HepG2 (cell line): ENCODE results near the gene CEP120. TPM values are rescaled to one million over a fixed set of nuclear protein-coding genes. Genes with fewer than 3 reads are reported as not detected.

Source experiments
- ATAC-seq: fragments of 200-7000 bp; cut with Tn5 transposase; 3 replicates; pipeline ENCODE4 v1.9.1; 2020; ENCODE audit warnings: mild to moderate bottlenecking, moderate library complexity
- BruUV-seq: library from RNA; stranded (reverse); fragments of 400-500 nt; replicated peaks from 2 replicates; lab custom pipeline; 2021; lab: Mats Ljungman, UMichigan
- CTCF ChIA-PET: fragments of 300-600 bp; formaldehyde crosslinking; extraction: SDS; loops from one replicate; lab custom pipeline; 2021; ENCODE audit warnings: low total read pairs, inconsistent platforms, low intra/inter-chr PET ratio; lab: Yijun Ruan, JAX
- POLR2A ChIA-PET: fragments of 350-600 bp; sonication (Branson Sonifier 250); formaldehyde crosslinking; loops from one replicate; lab custom pipeline; 2020; ENCODE audit warnings: antibody characterized with exemption, inconsistent platforms; lab: Yijun Ruan, JAX
- DNase-seq: peaks from one replicate; pipeline ENCODE4 v3.0.0-alpha.2; 2015; ENCODE audit warnings: low spot score
- FAIRE-seq: peaks from 3 replicates; lab custom pipeline; 2011; peaks lifted over from hg19 to GRCh38; lab: Jason Lieb, UNC
- H2AFZ ChIP-seq: one replicate; pipeline ENCODE4 v1.6.1; 2011; ENCODE audit warnings: low read length, inconsistent platforms
- H3K27ac ChIP-seq: fragments of 300-600 bp; 3 replicates; pipeline ENCODE4 v1.8.0; 2011; ENCODE audit warnings: mixed run types, mild to moderate bottlenecking, mixed read lengths, low read length, inconsistent platforms; ENCODE audit not compliant: insufficient read depth; ENCODE audit errors: extremely low read length
- H3K27me3 ChIP-seq, 2 experiments: fragments of 200-600 bp in 1 of 2; 2 replicates in 1 of 2; 3 replicates in 1 of 2; pipeline versions ENCODE4 v1.6.0 to v1.8.0; 2011; ENCODE audit warnings: low read length in 2 of 2, mild to moderate bottlenecking in 2 of 2, moderate library complexity in 2 of 2, inconsistent platforms in 1 of 2; ENCODE audit not compliant: insufficient read depth in 2 of 2, control insufficient read depth in 1 of 2
- H3K36me3 ChIP-seq, 2 experiments: fragments of 200-600 bp in 1 of 2; replicated peaks in 1 of 2; 2 replicates in 1 of 2; 3 replicates in 1 of 2; pipeline versions ENCODE4 v1.5.1 to v1.8.0; 2011; ENCODE audit warnings: low read length in 2 of 2, inconsistent platforms in 1 of 2; ENCODE audit not compliant: insufficient read depth in 2 of 2, control insufficient read depth in 1 of 2
- H3K4me1 ChIP-seq: 2 replicates; pipeline ENCODE4 v1.5.1; 2012; ENCODE audit warnings: low read length, inconsistent platforms; ENCODE audit not compliant: insufficient read depth
- H3K4me2 ChIP-seq: 2 replicates; pipeline ENCODE4 v1.6.0; 2011; ENCODE audit warnings: low read depth, low read length, inconsistent platforms
- H3K4me3 ChIP-seq, 3 experiments: fragments of 200-600 bp in 1 of 3; sonication (generic), shearing (Covaris generic) in 1 of 3; replicated peaks in 1 of 3; 2 replicates each; pipeline ENCODE4 v1.5.1; 2011 to 2016; ENCODE audit warnings: low read length in 3 of 3, inconsistent platforms in 2 of 3, low read depth in 2 of 3, mild to moderate bottlenecking in 2 of 3, control low read depth in 1 of 3, mixed read lengths in 1 of 3; ENCODE audit not compliant: insufficient read depth in 1 of 3
- H3K79me2 ChIP-seq: one replicate; pipeline ENCODE4 v1.6.1; 2011; ENCODE audit warnings: low read length, inconsistent platforms; ENCODE audit not compliant: insufficient read depth
- H3K9ac ChIP-seq: 2 replicates; pipeline ENCODE4 v1.6.0; 2011; ENCODE audit warnings: mild to moderate bottlenecking, low read depth, low read length, inconsistent platforms; ENCODE audit not compliant: insufficient read depth
- H3K9me3 ChIP-seq: 2 replicates; pipeline ENCODE4 v1.5.1; 2012; ENCODE audit warnings: mild to moderate bottlenecking, low read length
- H4K20me1 ChIP-seq: 2 replicates; pipeline ENCODE4 v1.6.0; 2011; ENCODE audit warnings: inconsistent platforms, mild to moderate bottlenecking, low read length, moderate library complexity; ENCODE audit not compliant: insufficient read depth
- CREBL2 ChIP-seq: sonication (generic); formaldehyde crosslinking; IDR thresholded peaks from 2 replicates; pipeline ENCODE4 v1.8.1; 2023; ENCODE audit warnings: missing genetic modification reagents, mild to moderate bottlenecking, borderline replicate concordance
- HBP1 ChIP-seq: IDR thresholded peaks from 2 replicates; pipeline ENCODE4 v1.6.1; 2016; ENCODE audit warnings: low read depth, control low read depth
- HNRNPL ChIP-seq: fragments of 200-400 bp; formaldehyde crosslinking; IDR thresholded peaks from 2 replicates; pipeline ENCODE4 v1.6.1; 2017; ENCODE audit warnings: mild to moderate bottlenecking, low read depth, low read length
- MAFK ChIP-seq, 2 experiments: IDR thresholded peaks in 1 of 2; conservative IDR thresholded peaks in 1 of 2; 2 replicates each; pipeline ENCODE4 v1.6.1; 2011; ENCODE audit warnings: improper control_type of control experiment in 2 of 2, low read length in 2 of 2
- SAP130 ChIP-seq: IDR thresholded peaks from 2 replicates; pipeline ENCODE4 v1.6.1; 2016; ENCODE audit warnings: low read depth
- SP1 ChIP-seq, 2 experiments: fragments of 450-650 bp in 1 of 2; sonication (generic) in 1 of 2; formaldehyde crosslinking in 1 of 2; IDR thresholded peaks; 2 replicates each; pipeline versions ENCODE4 v1.4.0 to v1.6.1; 2016 to 2020; ENCODE audit warnings: missing genetic modification reagents in 1 of 2
- ZBTB7A ChIP-seq: sonication (generic); formaldehyde crosslinking; IDR thresholded peaks from 2 replicates; pipeline ENCODE4 v1.8.0; 2022; ENCODE audit warnings: mild to moderate bottlenecking, missing genetic modification reagents
- ZNF776 ChIP-seq: sonication (generic); formaldehyde crosslinking; IDR thresholded peaks from 2 replicates; pipeline ENCODE4 v1.4.0; 2020; ENCODE audit warnings: mild to moderate bottlenecking, missing genetic modification reagents
- ZNF782 ChIP-seq: sonication (generic); formaldehyde crosslinking; IDR thresholded peaks from 2 replicates; pipeline ENCODE4 v1.4.0; 2020; ENCODE audit warnings: missing genetic modification reagents, mild to moderate bottlenecking, borderline replicate concordance
- ZNF800 ChIP-seq: sonication (generic); formaldehyde crosslinking; IDR thresholded peaks from 2 replicates; pipeline ENCODE4 v1.4.0; 2020; ENCODE audit warnings: missing genetic modification reagents
- ZNF816 ChIP-seq: sonication (generic); formaldehyde crosslinking; IDR thresholded peaks from 2 replicates; pipeline ENCODE4 v1.8.0; 2022; ENCODE audit warnings: missing genetic modification reagents, mild to moderate bottlenecking, borderline replicate concordance
- ZZZ3 ChIP-seq: sonication (generic); formaldehyde crosslinking; IDR thresholded peaks from 2 replicates; pipeline ENCODE4 v1.4.0; 2020; ENCODE audit warnings: missing genetic modification reagents, mild to moderate bottlenecking, borderline replicate concordance
- WGBS: methylation state at CpG from one replicate; pipeline ENCODE4 v1.1.6; 2017; ENCODE audit warnings: low lambda C conversion rate; 5-methylcytosine and 5-hydroxymethylcytosine counted together
- in situ Hi-C: cut with HindIII; loops from 2 replicates; pipeline ENCODE4 v1.10.0; 2017; ENCODE audit warnings: low pct_unique_long_range_greater_than_20kb; ENCODE audit not compliant: extremely low pct_ligation_motif_present
- intact Hi-C: fragments of 100-400 bp; cut with micrococcal nuclease; formaldehyde crosslinking; loops from one replicate; pipeline ENCODE4 v1.10.0; 2022; ENCODE audit not compliant: unreplicated experiment
- polyA plus RNA-seq, 8 experiments: library from polyadenylated mRNA; depleted of rRNA in 3 of 8; stranded (reverse) in 7 of 8; unstranded in 1 of 8; fragments of >200 nt; fragmentation: Illumina TruSeq in 4 of 8; extraction: Trizol in 4 of 8; gene quantifications; 2 replicates each; pipeline versions ENCODE4 v1.2.1 to v1.2.3, GENCODE V29; 2011 to 2016; ENCODE audit warnings: low read depth in 4 of 8, missing spikeins in 1 of 8, mixed read lengths in 1 of 8; ENCODE audit not compliant: insufficient read depth in 1 of 8
- total RNA-seq, 5 experiments: library from RNA; depleted of rRNA; stranded (reverse); fragments of >200 nt; fragmentation: Illumina TruSeq; extraction: Trizol; gene quantifications; 2 replicates each; pipeline ENCODE4 v1.2.3, GENCODE V29; 2016; ENCODE audit warnings: low read depth in 1 of 5
- TF ChIP-seq, protein P1 (sequence below): sonication (generic); formaldehyde crosslinking; IDR thresholded peaks from 2 replicates; pipeline ENCODE4 v1.9.0; 2022; ENCODE audit warnings: missing genetic modification reagents, mild to moderate bottlenecking, borderline replicate concordance
- TF ChIP-seq, protein P2 (sequence below): sonication (generic); formaldehyde crosslinking; IDR thresholded peaks from 2 replicates; pipeline ENCODE4 v1.5.1; 2020; ENCODE audit warnings: mild to moderate bottlenecking, missing genetic modification reagents

Gene CEP120
- total and polyA plus RNA-seq, 2 of the 13 experiments (the other 11 are each of a cell fraction or from before 2014, with no cell fraction given): 8.0 to 14.7 TPM

DNA sequence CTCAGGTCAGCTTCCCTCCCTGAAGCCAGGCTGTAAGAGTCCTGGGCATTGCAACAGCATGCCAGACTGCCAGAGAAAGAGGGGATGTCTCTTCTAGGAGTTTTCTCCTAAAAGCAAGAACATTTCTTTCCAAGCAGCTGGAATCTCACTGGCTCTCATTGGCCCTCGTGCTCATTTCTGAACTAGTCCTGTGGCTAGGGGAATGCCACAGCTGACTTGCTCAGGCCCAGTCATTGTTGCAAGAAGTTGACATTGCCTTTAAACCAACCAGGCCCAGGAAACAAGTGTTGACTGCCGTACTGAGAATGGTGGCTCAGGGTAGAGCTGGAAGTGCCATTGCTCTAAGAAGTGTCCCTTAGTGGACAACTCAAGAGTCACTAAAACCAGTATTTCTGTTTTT lies 15.0 kb upstream of the CEP120 start (continued):
- no peak for TF ChIP-seq ZNF782 (CRISPR knock-in tag)
- no peak for TF ChIP-seq ZNF816 (CRISPR knock-in tag)
- no peak for TF ChIP-seq ZNF776 (CRISPR knock-in tag)

DNA sequence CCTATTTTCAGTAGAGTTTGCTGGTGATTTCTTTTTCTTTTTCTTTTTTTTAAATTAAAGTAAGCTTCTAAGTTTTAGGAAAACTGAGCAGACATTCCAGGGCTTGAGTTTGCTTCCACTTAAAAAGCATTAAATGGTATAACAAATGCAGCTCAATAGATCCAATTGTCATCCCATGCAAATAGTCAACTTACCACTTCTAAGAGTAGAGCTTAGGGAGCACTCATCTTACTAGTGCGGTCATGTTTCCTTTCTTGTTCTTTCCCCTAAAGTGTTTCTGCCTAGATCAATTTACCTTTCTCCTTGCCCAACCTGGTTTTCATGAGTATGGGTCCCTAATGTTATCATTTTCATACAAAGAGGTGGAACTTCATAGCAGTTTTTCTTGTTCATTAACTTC lies 13.0 kb upstream of the CEP120 start:
- no peak overlapping the region for H3K4me2 ChIP-seq
- no peaks in the 10 kb centered on the region for H3K79me2 ChIP-seq
- ChIA-PET POLR2A (no interaction called here), CTCF (no interaction called here)
- ATAC-seq (no peak), DNase-seq (no peak), FAIRE-seq (no peak)
- no peak overlapping the region for H2AFZ ChIP-seq
- no peak overlapping the region for H3K9ac ChIP-seq
- in situ Hi-C loops (no loop called here), intact Hi-C loops (no loop called here)
- H3K4me3 ChIP-seq: no peak overlapping the region
- H4K20me1 ChIP-seq: no peaks in the 10 kb centered on the region
- 45% methylated on average over 1 of the region's 1 CpG for WGBS
- no peak overlapping the region for H3K27ac ChIP-seq
- H3K36me3 ChIP-seq: no peaks in the 10 kb centered on the region
- H3K4me1 ChIP-seq: no peaks in the 10 kb centered on the region
- peaks cover 0 to 3% of the 10 kb centered on the region in 2 experiments; a peak in 1 of 5 replicates for H3K27me3 ChIP-seq
- H3K9me3 ChIP-seq: no peaks in the 10 kb centered on the region
- BruUV-seq: no TSS peak
- TF ChIP-seq MAFK (conservative IDR thresholded peaks at IDR 0.05 in 1 of 2, IDR thresholded peaks at IDR 0.05 in 1 of 2; ENCODE audit: low read length in 2 of 2) (no peak), HNRNPL (no peak), SAP130 (CRISPR knock-in tag) (no peak), ZZZ3 (CRISPR knock-in tag) (no peak), CREBL2 (CRISPR knock-in tag) (no peak), SP1 (IDR thresholded peaks at IDR 0.05) (no peak), SP1 (CRISPR knock-in tag; IDR thresholded peaks at IDR 0.05) (no peak), ZNF800 (CRISPR knock-in tag) (no peak), ZBTB7A (no peak), HBP1 (CRISPR knock-in tag) (no peak)
- TF ChIP-seq, protein P1, sequence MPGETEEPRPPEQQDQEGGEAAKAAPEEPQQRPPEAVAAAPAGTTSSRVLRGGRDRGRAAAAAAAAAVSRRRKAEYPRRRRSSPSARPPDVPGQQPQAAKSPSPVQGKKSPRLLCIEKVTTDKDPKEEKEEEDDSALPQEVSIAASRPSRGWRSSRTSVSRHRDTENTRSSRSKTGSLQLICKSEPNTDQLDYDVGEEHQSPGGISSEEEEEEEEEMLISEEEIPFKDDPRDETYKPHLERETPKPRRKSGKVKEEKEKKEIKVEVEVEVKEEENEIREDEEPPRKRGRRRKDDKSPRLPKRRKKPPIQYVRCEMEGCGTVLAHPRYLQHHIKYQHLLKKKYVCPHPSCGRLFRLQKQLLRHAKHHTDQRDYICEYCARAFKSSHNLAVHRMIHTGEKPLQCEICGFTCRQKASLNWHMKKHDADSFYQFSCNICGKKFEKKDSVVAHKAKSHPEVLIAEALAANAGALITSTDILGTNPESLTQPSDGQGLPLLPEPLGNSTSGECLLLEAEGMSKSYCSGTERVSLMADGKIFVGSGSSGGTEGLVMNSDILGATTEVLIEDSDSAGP (CRISPR knock-in tag): no peak
- TF ChIP-seq, protein P2, sequence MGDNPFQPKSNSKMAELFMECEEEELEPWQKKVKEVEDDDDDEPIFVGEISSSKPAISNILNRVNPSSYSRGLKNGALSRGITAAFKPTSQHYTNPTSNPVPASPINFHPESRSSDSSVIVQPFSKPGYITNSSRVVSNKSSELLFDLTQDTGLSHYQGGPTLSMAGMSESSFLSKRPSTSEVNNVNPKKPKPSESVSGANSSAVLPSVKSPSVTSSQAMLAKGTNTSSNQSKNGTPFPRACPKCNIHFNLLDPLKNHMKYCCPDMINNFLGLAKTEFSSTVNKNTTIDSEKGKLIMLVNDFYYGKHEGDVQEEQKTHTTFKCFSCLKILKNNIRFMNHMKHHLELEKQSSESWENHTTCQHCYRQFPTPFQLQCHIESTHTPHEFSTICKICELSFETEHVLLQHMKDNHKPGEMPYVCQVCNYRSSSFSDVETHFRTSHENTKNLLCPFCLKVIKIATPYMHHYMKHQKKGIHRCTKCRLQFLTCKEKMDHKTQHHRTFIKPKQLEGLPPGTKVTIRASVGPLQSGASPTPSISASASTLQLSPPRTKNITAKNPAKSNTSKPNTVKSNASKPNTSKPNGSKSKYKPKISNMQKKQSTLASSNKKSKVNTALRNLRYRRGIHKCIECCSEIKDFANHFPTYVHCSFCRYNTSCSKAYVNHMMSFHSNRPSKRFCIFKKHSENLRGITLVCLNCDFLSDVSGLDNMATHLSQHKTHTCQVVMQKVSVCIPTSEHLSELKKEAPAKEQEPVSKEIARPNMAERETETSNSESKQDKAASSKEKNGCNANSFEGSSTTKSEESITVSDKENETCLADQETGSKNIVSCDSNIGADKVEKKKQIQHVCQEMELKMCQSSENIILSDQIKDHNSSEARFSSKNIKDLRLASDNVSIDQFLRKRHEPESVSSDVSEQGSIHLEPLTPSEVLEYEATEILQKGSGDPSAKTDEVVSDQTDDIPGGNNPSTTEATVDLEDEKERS (CRISPR knock-in tag): no peak
